Stimulated activated CD8-positive, alpha-beta memory T cell treated with anti-CD3 and anti-CD28 coated beads, Interleukin-4, amount 100 ng/mL, for 4 hours (primary cell): ENCODE results near the gene SLC49A4.
A peak's percentile ranks its signal among the peaks of the same experiment; 100 is the strongest.

ENCODE experiments used
- DNase-seq, 2 donors: peaks; one replicate each; pipeline ENCODE4 v3.0.0-alpha.2; 2020; ENCODE audit warnings: low read depth in 2 of 2, low spot score in 1 of 2

The SLC49A4 gene

DNA sequence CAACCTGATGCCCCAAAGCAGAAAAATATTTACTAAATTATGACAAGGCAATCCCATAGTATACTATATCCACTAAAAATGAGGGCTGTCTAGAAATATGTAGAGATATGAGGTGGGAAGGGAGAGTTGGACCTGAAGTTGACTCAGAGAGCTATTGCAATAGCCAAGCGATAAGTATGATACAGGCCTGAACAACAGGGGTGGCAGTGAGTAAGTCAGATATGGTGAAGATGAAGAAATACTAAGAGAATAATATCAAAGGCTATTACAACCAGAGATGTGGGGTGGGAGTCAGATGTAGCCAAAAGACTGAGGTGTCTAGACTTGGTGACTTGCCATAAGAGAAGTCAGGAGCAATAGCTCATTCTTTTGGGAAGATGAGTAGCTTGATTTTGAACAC, 10.4 kb upstream of the SLC49A4 start:
- DNase-seq = no peak

DNA sequence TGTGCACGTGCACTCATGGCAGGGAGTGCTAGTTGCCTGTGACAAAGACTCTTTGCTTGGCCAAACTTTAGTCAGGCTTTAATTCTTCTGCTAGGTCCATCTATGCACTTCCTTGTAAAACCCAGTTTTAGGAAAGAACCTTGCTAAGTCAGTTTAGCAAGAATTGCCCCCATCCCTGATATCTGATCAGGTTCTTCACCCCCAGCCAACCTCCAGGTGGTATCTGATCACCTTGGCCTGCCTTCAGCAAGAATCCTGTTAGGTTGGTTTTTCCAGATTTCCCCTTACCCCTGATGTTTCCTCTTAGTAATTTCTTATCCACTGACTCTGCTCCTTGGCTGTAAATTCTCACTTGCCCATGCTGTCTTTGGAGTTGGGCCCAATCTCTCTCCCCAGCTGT, 9.6 kb upstream of the SLC49A4 start:
- no peak for DNase-seq

GRCh38 chr3:122786066-122786465, 8.8 kb upstream of the SLC49A4 start:
- DNase-seq = no peak

DNA sequence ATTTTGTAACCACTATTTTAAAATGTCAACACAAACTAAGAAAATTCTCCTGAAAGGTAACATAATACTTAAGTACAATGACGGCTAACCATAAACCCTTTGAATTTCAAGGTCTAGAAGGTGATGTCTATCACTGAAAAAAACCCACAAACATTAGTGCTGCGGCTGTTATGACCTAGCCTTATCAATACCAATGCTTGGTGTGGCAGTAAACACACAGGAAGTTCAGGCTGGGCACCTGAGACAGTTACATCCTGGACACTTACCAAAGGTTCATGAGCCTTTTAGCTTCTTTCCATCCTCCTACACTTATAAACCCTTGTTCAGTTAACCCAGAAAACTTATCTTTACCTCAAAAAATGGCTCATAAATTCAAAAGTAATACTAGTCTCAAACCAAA, 7.0 kb upstream of the SLC49A4 start:
- no peak for DNase-seq

GRCh38 chr3:122789585-122790273, 5.1 kb upstream of the SLC49A4 start:
- DNase-seq = no peak

GRCh38 chr3:122793568-122794416, 1.1 kb upstream of the SLC49A4 start, which contains the start of gene HSPBAP1:
Gene HSPBAP1 (minus strand): TSS chr3:122793831. CDS start chr3:122793680, 151 bp downstream.
- peak; percentile 83 to 86 for DNase-seq

- no peak for DNase-seq
Measured at GRCh38 chr3:122794483-122794778, 438 bp upstream of the SLC49A4 start.

- DNase-seq = no peak
Measured at GRCh38 chr3:122795674-122796195, 866 bp downstream of the SLC49A4 start.

DNA sequence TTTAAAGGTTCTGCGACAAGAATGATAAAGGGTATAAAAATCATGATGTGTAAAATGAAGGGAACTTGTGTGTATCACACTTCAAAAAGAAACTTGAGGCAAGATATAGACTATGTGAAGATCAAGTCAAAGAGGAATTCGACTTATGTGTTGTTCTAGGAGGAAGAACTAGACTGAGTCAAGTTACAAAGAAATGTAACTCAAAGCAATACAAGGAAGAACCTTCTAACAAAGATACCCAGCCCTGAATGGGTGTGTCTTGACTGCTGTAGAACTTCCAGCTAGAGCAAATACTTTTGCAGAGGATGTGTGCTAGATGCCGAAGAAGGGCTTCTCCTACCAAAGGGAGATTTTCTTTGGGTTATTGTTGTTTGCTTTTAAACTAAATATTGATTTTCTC, 2.4 kb downstream of the SLC49A4 start:
- DNase-seq = no peak

- no peak for DNase-seq
Measured at GRCh38 chr3:122799322-122799721, 4.5 kb downstream of the SLC49A4 start.

DNA sequence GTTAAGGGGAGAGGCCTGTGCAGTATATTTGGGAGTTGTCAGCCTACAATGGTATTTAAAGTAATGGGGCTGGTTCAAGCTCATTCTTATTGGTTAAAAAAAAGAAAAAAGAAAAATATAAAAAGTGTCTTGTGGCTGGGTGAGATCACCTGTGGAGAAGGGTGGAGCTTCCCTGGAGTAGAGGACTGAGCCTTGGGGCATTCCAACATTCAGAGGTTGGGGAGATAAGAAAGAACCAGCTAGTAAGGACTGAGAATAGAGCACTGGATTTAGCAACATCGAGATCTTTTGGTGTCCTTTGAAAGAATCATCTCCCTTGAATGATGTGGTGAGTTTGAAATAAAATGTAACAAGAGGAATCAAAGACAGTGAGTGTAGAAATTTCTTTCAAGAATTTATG, 5.2 kb downstream of the SLC49A4 start:
- DNase-seq = no peak

GRCh38 chr3:122800706-122801237, 5.9 kb downstream of the SLC49A4 start:
- no peak for DNase-seq

DNA sequence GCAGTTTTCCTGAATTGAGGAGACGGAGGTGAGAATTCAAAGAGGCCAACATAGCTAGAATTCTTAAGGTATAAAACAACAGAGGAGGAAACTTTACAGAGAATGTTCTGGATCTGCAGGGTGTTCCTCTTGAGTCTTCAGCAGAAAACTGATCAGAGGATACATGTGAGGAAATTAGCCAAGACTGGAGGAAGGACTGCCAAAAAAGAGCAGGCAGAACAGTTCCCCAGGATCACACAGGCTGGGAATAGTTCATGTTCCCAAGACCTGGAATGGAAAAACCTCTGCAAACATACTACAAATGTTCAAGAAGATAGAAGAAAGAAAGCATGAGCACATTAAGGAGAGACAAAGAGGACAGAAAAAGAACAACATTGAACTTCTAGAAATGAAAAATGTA, 7.5 kb downstream of the SLC49A4 start:
- no peak for DNase-seq

GRCh38 chr3:122803977-122804376, 9.1 kb downstream of the SLC49A4 start:
- no peak for DNase-seq

GRCh38 chr3:122810734-122811133, 15.9 kb downstream of the SLC49A4 start:
- no peak for DNase-seq

- DNase-seq = no peak
Measured at GRCh38 chr3:122816587-122816986, 21.7 kb downstream of the SLC49A4 start.

DNA sequence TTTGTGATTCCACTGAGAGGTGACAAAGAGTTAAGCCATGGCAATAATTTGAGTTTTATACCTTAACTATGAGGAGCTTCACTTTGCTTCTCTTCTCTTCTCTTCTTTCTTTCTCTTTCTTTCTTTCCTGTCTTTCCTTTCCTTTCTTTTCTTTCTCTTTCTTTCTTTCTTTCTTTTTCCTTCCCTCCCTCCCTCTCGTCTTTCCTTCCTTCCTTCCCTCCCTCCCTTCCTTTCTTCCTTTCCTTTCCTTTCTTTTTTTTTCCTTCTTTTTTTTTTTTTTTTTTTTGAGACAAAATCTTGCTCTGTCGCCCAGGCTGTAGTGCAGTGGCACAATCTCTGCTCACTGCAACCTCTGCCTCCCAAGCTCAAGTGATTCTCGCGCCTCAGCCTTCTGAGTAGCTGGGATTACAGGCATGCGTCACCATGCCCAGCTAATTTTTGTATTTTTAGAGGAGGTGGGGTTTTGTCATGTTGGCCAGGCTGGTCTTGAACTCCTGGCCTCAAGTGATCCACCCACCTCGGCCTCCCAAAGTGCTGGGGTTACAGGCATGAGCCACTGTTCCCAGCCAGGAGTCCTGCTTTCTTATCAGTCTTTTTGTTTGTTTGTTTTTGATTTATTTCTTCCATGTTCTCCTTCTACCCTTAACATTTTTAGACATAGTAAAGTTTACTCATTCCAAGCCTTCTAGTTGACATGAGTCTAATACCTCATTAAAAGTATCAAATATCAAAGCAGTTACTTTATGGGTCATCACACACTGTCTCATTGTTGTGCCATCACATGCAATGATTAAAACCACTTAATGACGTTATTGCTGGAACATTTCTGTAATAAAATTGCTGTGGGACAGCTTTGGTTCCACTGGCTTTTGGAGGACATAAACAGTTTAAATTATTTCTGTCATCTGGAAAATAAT, 29.9 kb downstream of the SLC49A4 start:
- no peak for DNase-seq

GRCh38 chr3:122825460-122825859, 30.6 kb downstream of the SLC49A4 start:
- no peak for DNase-seq

- no peak for DNase-seq
Measured at GRCh38 chr3:122826278-122826677, 31.4 kb downstream of the SLC49A4 start.

- DNase-seq = no peak
Measured at GRCh38 chr3:122828281-122828680, 33.4 kb downstream of the SLC49A4 start.

GRCh38 chr3:122835590-122835989, 40.7 kb downstream of the SLC49A4 start:
- DNase-seq = no peak
